ENCODE data around the gene TPRG1.
A peak's percentile ranks its signal among the peaks of the same experiment; 100 is the strongest.

Gene TPRG1

DNA sequence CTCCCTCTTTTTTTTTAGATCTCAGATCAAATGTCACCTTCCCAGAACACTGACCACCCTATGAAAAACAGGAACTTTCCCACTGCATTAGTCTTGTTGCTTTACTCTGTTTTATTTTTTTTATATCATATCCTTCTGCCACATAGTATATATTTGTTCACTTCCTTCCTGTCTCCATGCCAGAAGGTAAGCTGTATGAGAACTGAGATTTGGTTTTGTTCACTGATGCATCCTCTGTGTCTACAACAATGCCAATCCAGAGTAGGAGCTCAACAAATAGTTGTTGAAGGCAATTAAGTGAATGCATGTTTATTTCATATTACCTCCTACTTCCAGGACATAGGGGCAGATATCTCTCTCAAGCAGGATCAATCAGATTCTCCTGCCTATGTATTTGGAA, 114.4 kb downstream of the TPRG1 start:
- no peak for DNase-seq

DNA sequence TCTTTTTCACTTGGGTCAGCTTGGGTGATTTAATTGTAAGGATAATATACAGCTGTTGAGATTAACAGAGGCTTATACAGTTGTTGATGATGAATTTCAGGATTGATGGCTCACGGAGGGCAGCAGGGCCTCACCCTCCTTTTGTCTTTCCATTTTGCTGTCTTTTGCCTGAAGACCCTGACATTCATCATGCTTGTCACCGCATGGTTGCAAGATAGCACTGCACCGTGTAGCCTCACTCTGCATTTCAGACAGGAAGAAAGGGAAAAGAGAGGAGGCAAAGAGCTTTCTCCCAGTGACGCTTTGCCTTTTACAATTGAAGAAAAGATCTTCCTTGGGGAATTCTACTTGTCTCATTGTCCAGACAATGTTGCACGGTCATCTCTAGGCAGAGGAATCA, 115.1 kb downstream of the TPRG1 start:
- no peak for DNase-seq

DNA sequence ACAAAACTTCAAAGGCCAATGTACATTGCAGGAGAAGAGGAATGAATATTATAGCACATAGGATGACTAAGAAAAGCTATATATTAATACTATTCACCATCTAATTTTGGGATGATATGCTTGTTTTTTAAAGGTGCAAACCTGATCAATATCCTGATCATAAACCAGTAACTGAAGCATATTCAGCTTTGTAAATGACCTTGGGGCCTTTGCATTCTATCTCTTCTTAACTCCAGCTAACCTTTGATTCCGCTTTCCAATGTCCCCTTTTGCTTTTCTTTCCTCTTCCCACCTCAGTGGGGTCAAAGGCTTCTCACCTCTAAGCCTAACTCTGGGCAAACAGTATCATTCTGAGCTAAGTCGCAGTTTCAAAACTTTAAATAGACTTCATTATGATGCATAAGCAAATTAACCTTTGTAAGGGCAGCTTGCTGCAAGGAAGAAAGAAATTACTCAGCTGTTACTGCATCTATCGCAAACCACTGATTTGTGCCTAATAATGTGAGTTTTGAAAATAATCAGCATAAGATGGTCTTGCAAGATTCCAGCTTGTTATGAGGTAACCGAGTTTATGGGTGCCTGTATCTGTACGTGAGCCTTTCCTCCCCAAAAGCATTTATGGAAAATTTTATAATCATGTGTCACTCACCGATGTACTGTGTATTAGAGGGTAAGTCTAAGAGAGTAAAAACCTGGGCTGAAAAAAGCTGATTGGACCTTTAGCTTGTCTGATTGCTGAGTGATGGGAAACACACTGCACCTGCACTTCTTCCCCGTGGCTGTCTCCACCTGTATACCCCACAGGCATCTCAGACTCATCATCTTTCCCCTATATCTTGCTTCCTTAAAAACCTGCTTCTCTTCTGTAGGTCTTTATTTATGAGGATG, 116.8 kb downstream of the TPRG1 start:
- DNase-seq = no peak

DNA sequence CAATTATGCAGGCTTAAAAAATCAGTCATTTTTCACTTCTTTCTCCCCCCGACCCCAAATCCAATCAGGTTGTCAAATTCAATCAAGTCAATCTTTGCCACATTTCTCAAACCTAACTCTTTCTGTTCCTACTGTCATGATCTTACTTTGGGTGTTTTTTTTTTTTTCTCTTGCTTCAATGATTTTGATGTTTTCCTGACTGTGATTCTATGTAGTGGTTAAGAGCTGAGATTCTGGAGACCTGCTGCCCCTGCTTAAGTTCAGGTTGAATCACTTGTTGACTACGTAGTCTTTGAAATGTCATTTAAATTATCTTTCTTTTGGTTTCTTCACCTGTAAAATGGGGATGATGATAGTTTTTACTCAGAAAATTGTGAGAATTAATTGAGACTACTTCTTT, 117.5 kb downstream of the TPRG1 start:
- DNase-seq = no peak

DNA sequence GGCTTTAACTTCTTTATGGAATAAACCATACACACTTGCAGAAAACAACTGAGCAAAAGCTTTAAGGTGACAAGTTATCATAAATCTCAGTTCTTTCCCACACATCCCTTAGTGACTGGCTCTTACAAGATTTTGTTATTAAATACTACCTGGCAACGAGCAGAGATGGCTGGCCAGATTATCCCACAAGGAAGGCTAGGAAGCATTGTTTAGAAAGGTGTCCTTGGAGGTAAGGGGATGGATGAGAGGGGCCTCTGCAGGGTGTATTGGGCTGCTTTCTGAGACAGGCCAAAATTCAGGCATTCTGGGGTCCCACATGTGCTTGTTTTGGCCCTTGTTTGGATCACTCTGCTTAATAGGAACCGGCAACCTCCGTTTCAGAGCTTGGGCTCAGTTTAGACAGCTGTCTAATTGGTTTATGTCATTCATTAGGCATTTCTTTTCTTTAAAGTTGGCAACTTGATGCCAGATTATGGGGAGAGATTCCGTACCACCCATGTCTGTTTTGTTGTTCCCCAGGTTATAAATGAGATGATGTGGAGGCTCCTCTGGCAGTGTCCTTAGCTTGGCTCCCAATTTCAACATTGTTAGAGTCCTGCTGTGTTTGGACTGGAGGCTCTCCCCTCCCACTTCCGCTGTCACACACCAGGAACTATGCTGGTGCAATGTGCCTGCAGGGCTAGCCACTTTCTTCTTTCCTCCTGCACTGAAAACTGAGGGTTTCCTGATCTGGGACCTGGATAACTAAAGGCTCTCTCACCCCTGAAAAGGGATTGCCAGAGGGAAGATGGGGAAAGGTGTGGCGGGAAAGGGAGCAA, 121.1 kb downstream of the TPRG1 start:
- no peak for DNase-seq

DNA sequence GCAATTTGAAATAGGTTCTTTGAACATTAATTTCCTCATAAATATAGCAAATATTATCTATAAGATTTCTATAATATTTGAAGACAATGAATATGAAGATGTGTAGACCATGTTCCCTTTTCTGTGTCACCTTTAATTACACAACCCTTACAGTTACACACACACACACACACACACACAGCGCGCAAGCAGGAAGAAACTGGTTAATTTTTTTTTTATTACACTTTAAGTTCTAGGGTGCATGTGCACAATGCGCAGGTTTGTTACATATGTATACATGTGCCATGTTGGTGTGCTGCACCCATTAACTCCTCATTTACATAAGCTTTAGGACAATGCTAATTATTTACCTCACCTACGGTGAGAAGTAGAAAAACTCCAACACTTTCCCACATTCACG, 122.9 kb downstream of the TPRG1 start:
- DNase-seq = no peak

DNA sequence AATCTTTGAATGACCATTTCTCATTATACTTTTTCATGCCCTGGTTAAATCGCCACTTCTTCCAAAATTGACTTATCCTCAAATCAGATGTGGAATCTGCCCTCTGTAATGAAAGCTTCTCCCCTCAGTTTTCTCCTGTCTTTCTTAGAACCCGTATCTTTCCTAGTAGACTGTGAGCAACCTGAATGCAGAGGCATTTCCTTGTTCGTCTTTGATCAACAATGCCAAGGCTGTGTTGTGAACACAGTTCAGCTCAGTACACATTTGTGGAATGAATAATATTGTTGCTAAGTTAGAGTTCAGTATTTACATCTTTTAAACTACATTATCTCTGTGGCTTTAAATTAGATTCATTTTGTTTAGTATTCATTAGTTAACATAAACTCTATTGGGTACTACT, 123.3 kb downstream of the TPRG1 start:
- no peak for DNase-seq

DNA sequence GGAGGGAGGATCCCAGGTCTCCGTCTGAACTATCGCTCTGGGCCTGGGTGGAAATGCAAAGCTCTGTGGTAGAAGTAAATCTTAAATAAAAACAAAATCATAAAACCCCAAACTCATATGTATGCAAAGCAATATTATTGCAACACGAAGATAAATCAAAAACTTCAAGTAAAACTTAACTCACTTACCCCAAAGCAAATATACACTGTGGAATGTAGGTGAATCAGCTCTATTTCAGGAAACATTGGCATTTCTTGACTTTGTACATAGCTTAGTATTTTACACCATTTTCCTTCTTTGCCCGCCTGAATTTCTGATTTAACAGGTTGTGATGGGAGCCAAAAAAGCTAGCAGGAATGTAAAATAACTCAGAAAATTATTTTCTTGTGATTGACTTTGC, 126.2 kb downstream of the TPRG1 start:
- peak; percentile 28 for DNase-seq

DNA sequence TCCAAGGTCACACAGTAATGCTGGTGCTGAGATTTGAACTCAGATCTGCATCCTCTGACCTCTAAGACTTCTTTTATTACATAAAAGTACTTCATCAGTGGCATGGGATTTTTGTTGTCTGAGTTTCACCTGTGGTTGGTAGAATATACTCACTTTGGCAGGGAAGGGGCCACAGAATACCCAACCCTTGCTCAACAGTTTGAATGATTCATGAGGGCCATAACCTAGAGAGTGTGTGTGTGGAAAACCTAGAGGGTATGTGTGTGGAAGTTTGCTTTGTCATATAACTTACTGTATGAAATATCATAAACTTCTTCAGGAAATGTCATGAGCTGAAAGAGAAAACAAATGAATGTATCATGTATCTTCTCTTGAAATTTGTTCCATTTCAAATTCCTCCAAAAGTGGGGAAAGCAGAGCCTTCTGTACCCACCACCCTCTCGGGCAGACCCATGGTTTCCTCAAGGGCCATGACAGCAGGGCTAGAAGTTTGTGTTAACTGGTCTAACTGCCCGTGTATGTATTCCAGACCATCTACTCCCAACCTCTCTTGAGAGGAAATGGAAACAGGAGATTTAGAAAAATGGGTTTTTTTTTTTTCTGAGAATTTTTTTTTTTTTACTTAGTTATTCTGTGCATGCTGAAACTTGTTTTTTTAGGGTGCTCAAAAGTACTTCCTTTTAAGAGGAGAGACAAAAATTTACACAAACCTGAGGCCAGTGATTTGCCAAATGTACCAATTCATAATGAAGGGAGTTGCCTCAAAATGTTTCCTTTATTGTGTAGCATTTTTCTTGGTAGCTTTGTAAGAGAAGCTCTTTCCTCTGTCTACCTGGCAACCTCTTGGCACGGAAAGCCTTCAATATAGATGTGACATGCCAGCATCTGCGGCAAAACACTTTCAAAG, 127.0 kb downstream of the TPRG1 start:
- DNase-seq = no peak

DNA sequence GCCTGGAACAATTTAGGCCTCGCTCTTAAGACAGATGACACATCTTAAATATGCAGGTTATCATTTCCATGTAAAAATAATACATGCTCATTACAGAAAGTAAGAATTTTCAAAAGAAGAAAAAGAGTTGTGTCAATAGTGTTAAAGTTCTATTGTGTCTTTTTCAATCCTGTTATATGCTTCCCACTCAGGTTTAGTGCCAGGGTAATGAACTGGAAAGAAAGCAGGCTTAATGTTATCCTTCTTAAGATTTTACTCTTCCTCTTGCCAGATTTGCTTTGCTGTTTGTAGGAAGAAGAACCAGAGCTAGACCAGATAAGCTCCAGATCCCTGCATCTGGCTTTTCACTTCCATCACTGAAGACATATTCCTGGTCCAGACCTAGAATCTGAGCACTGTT, 128.6 kb downstream of the TPRG1 start:
- no peak for DNase-seq

DNA sequence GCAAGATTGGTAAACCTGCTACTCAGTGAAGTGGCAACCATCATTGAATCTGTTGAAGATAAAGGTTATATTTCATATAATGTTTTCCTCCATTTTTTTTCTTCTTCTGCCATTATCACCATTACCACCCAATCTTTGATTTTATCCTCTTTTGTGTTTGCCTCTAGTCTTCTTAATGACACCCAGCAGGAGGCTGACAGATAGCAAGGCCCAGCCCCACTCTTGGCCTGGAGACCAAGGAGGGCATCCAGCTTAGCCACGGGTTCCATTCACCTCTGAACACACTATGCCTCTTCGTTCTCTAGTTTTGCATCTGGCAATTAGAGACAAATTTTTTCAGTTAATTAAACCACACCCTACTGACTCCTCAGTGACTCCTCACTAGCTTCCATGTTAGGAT, 129.7 kb downstream of the TPRG1 start:
- no peak for DNase-seq

DNA sequence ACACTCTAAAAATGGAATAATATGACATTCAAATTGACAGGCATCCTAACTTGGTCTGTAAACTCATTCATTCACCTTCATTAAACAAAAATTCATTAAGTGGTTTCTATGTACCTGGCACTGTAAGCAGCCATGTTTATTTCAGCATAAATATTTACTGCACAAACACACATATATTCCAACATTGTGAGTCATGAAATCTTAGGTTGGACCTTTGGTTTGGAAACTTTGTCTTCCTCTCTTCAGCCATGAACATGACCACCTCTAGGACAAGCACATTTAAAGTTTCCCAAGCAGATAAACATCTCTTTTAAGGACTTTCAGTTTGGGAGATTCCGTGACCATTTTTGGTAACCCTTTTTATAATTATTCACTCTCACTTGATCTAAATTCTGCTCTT, 131.8 kb downstream of the TPRG1 start:
- DNase-seq = no peak

DNA sequence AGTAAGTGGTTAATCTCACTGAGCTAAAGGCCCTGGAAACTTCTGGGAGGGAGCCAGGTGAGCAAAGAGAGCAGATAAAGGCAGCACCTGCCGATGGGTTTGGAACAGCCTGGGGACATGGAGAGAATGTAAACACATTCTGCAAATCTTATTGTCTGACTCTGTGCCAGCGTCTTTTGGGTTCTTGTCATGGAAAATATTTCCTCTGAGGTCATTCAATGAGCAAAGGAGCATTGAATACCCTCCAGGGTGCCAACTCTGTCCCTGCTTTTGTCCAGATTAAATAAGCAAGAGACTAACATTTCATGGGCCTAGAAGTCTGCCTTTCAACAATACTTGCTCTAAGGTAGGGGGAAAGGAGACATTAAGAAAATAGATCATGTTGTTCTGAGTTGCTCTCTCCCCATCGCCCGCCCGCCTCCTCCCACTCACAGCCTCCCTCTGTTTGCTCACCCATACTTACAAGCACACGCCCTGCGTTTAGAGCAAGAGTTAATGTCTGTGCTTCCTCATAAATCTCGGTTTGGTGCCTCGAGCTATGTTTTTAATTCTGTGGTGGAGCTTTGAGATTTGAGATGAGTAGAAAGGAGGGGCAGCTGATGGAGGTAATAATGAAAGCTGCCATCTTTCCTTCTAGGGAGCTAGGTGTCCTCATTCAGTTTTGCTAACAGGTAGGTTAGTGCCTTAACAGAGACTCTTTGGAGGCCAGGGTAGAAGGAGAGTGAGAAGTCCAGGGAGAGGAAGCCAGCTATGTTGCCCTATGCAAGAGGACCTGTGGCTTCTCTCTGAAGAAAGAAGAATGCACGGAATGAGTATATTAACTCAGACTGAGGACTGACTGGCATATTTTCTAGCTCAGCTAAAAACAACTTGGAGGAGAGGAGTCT, 132.9 kb downstream of the TPRG1 start:
- peak; percentile 75 for DNase-seq

DNA sequence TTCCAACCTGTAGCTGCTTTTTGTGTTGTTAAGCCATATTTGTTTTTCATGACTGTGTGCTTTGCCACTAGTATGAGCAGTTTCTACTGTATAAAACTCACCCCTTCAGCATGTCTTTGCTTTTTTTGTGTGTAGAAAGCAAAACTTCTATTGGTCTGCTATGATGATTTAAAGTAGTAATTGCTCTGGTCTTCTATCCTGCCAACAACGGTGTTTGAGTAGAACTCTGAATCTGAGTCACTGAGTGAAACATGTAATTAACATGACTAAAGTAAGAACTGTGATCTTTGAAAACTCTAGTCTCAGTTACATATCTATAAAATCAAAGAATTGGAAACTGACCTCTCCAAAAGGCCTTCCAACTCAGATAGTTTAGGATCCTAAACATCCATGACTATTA, 133.6 kb downstream of the TPRG1 start:
- no peak for DNase-seq

DNA sequence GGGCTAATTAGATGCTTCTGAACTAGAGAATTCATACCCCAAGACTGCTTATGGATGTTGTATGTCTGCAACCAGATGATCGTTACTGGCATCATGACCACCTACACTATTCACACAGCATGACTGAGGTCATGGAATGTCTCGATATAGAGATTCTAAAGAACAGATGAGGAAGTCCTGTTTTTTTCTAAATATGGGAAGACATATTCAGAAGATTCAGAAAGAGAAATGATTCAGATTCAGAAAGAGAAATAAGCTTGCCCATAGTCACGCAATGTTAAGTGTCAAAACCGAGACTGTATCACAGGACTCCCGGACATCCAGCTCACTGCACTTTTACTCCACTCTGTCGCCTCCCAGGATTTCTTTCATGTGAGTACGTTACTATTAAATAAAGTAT, 136.2 kb downstream of the TPRG1 start:
- no peak for DNase-seq

DNA sequence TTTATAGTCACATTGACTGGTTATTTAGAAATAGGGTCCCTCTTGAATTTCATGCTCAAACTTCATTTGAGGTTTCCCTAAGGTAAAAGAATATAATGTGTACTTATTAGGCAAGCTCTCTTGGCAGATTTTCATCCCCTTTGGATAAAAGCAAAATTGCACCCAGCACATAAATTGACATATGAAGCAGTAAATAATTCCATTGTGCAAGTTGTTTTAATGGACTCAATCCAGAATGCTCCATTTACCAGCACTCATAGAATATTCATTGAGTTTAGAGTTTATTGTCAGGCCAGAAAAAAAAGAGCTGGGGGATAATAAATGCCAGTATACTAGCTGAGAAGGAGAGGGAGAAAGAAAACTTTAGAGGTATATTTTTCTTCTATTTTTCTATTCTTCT, 136.8 kb downstream of the TPRG1 start:
- DNase-seq = peak; percentile 11

DNA sequence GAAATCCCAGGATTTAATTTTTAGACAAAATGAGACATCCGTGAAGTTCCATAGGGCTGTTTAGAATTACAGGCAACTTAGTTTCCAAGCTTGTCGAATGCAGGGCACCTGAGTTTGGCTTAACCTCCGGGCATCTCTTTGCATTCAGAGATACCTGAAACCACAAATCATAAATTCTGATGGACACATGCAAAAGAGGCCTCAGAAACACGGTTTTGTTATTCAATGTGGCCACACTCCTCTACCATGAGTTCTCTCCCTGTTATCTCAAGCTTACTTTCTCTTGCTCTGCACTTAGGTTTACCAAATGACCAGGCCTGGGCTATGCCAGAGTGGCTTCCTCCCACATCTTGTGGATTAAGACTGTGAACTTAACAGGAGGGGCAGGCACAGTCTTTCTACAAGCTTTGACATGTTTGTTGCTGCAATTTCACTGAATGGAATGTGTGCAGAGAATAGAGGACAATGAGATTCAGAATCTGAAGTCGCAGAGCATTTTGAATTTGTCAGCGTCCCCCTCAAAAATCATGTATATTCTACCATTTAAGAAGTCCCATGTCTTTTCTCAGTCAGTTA, 137.7 kb downstream of the TPRG1 start:
- no peak for DNase-seq

DNA sequence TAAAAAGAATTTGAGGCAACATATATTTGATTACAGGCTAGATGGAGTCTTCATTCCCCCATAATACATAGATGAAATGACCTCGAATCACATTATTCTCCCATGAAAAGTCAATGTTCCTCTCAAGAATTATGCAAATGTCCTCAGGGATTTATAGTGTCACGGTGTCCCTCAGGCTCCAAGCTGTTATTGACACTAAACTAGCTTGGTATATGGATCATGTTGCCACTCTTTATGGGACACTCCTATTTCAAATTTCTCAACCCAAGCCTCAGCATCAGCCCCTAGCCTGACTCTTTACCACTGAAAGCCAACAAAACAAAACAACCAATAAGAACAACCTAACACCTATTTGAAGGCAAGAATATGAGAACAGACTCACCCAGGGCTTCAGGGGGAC, 139.8 kb downstream of the TPRG1 start:
- no peak for DNase-seq

DNA sequence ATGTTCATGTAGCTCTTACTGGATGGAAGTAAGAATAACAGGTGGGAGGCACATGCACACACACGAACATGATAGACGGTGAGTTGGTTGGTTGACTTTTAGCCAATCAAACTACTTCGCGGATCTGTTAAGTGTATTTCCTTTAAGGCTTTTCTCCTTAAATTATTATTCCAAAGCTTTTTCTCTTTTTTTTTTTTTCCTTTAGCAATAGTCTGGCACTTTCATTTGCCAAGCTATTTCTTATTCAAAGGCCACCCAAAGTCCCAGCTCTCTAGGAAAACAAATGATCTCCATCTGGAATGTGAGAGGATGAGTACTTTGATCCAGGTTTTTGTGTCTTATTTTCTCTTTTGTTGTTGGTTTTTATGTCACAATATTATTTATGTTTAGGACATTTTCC, 141.1 kb downstream of the TPRG1 start:
- DNase-seq = no peak

DNA sequence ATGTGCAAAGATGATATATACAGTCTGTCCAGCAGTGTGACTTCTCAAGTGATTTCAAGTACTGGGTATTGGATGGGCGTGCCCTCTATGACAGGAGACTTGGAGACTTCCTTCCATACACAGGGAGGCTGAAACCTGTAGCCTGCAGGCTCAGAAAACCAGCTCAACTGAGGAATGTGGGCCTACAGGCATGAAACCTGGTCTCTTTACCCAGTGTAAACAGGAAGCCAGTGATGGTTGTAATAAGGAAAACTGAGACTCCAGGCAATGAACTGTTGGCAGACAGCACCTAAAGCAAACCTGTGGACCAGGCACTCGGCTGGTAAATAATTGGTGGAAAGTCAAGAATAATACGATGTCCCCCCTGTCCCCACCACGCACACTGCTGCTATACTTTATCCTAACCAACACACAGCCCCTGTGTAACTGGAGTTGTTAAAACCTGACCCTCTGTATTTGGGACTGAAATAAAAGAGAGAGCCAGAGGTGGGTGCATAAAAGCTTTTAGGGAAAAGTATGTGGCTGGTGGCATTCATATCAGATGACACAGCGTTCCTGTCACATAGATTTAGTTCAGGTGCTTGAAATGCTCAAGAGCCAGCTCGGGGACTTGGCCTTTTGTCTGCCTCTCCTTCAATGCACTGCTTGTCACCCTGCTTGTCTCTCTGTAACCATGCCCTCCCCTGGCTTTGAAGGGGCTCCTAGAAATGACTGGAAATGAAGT, 144.7 kb downstream of the TPRG1 start:
- DNase-seq = no peak

DNA sequence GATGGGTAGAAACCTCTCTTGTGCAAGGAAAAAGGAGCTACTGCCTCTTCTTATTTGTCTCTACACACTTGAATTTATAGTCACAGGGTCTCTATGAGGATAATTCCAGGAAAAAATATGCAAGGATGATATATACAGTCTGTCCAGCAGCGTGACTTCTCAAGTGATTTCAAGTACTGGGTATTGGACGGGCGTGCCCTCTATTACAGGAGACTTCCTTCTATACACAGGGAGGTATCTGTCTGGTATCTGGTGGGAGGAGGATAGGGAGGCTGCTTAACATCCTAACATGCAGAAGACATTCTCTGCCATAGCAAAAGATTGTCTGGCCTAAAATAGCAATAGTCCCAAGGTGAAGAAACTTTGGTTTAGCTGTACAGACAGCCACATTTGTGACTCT, 146.1 kb downstream of the TPRG1 start:
- DNase-seq = no peak
